HCT116 (cell line): Measurements from ENCODE around the gene FRMPD1. TPM values are rescaled to one million over a fixed set of nuclear protein-coding genes. Genes with fewer than 3 reads are reported as not detected.

Experiments
- ATAC-seq: fragments of 200-7000 bp; cut with Tn5 transposase; 2 replicates; pipeline ENCODE4 v1.9.1; 2020; ENCODE audit warnings: mild to moderate bottlenecking, moderate library complexity
- BruUV-seq: library from RNA; stranded (reverse); fragments of 400-500 nt; replicated peaks from 2 replicates; lab custom pipeline; 2021; lab: Mats Ljungman, UMichigan
- CTCF ChIA-PET: fragments of 300-600 bp; sonication (Branson Sonifier 250); formaldehyde crosslinking; loops from one replicate; lab custom pipeline; 2021; ENCODE audit warnings: antibody characterized with exemption; lab: Charles Lee
- POLR2A ChIA-PET: fragments of 300-600, 350-600 bp; sonication (Branson Sonifier 250); formaldehyde crosslinking; loops from one replicate; lab custom pipeline; 2021; ENCODE audit warnings: antibody characterized with exemption; lab: Charles Lee
- RAD21 ChIA-PET, 2 experiments: fragments of 300-600 bp; sonication (Branson Sonifier 250); formaldehyde crosslinking; loops; one replicate each; lab custom pipeline; 2023; ENCODE audit warnings: low total read pairs in 2 of 2; ENCODE audit not compliant: uncharacterized antibody in 2 of 2, unreplicated experiment in 2 of 2, low non-redundant PET in 1 of 2; lab: Charles Lee
- DNase-seq: peaks from one replicate; pipeline ENCODE4 v3.0.0-alpha.2; 2010; ENCODE audit warnings: low read depth, low spot score
- H2AFZ ChIP-seq: fragments of 200-600 bp; shearing (Covaris generic), sonication (generic); 2 replicates; pipeline ENCODE4 v1.6.1; 2017; ENCODE audit warnings: low read depth, mixed run types, mixed read lengths, antibody characterized with exemption, low read length; ENCODE audit not compliant: poor library complexity, severe bottlenecking
- H3K27ac ChIP-seq: 2 replicates; pipeline ENCODE4 v1.5.1; 2012; ENCODE audit warnings: low read depth, low read length
- H3K27me3 ChIP-seq: fragments of 200-600 bp; sonication (generic); 2 replicates; pipeline ENCODE4 v1.6.1; 2016; ENCODE audit warnings: mixed run types, low read length, mixed read lengths; ENCODE audit not compliant: insufficient read depth
- H3K36me3 ChIP-seq, 2 experiments: fragments of 200-500 bp in 1 of 2; fragments of 200-600 bp in 1 of 2; sonication (Bioruptor generic) in 1 of 2; sonication (generic) in 1 of 2; 2 replicates each; pipeline versions ENCODE4 v1.5.1 to v1.6.1; 2014 to 2016; ENCODE audit warnings: low read length in 2 of 2, inconsistent platforms in 1 of 2, mixed read lengths in 1 of 2, mixed run types in 1 of 2; ENCODE audit not compliant: insufficient read depth in 2 of 2, control insufficient read depth in 1 of 2
- H3K4me1 ChIP-seq, 2 experiments: fragments of 200-600 bp in 1 of 2; sonication (generic) in 1 of 2; 2 replicates each; pipeline versions ENCODE4 v1.5.1 to v1.6.1; 2012 to 2017; ENCODE audit warnings: low read length in 2 of 2, inconsistent platforms in 1 of 2, mild to moderate bottlenecking in 1 of 2, mixed read lengths in 1 of 2, mixed run types in 1 of 2, moderate library complexity in 1 of 2; ENCODE audit not compliant: insufficient read depth in 2 of 2, control insufficient read depth in 1 of 2
- H3K4me2 ChIP-seq: fragments of 200-600 bp; sonication (generic); 2 replicates; pipeline ENCODE4 v1.6.1; 2017; ENCODE audit warnings: mixed run types, low read length, mixed read lengths
- H3K4me3 ChIP-seq, 2 experiments: fragments of 200-600 bp in 1 of 2; sonication (generic) in 1 of 2; replicated peaks in 1 of 2; 2 replicates each; pipeline ENCODE4 v1.5.1; 2011 to 2016; ENCODE audit warnings: low read length in 2 of 2, control low read depth in 1 of 2, low read depth in 1 of 2, mild to moderate bottlenecking in 1 of 2, mixed read lengths in 1 of 2, mixed run types in 1 of 2
- H3K79me2 ChIP-seq: fragments of 200-600 bp; sonication (generic); 2 replicates; pipeline ENCODE4 v1.6.1; 2017; ENCODE audit warnings: mild to moderate bottlenecking, mixed run types, low read length, moderate library complexity, mixed read lengths; ENCODE audit not compliant: insufficient read depth
- H3K9ac ChIP-seq: fragments of 200-600 bp; sonication (generic); 2 replicates; pipeline ENCODE4 v1.6.1; 2016; ENCODE audit warnings: low read length, mixed read lengths
- H3K9me2 ChIP-seq: fragments of 200-600 bp; sonication (generic), shearing (Covaris generic); 2 replicates; pipeline ENCODE4 v1.6.1; 2017; ENCODE audit warnings: mixed run types, mild to moderate bottlenecking, moderate library complexity; ENCODE audit not compliant: insufficient read depth
- H3K9me3 ChIP-seq, 2 experiments: fragments of 200-500 bp in 1 of 2; fragments of 200-600 bp in 1 of 2; sonication (Bioruptor generic) in 1 of 2; sonication (generic) in 1 of 2; 2 replicates each; pipeline ENCODE4 v1.6.1; 2014 to 2017; ENCODE audit warnings: low read length in 2 of 2, mixed read lengths in 2 of 2, inconsistent platforms in 1 of 2, low read depth in 1 of 2, mild to moderate bottlenecking in 1 of 2, mixed run types in 1 of 2, moderate library complexity in 1 of 2; ENCODE audit not compliant: control insufficient read depth in 1 of 2, insufficient read depth in 1 of 2
- H4K20me1 ChIP-seq: fragments of 200-600 bp; sonication (generic), shearing (Covaris generic); 2 replicates; pipeline ENCODE4 v1.6.1; 2017; ENCODE audit warnings: mixed run types, mild to moderate bottlenecking, moderate library complexity; ENCODE audit not compliant: insufficient read depth
- CBX3 ChIP-seq: IDR thresholded peaks from 2 replicates; pipeline ENCODE4 v1.6.1; 2012; ENCODE audit warnings: low read depth
- CEBPB ChIP-seq: IDR thresholded peaks from 2 replicates; pipeline ENCODE4 v1.6.1; 2012; ENCODE audit warnings: low read depth
- EGR1 ChIP-seq: IDR thresholded peaks from 2 replicates; pipeline ENCODE4 v1.6.1; 2012; ENCODE audit warnings: low read depth
- ELF1 ChIP-seq: IDR thresholded peaks from 2 replicates; pipeline ENCODE4 v1.6.1; 2012; ENCODE audit warnings: low read depth, borderline replicate concordance
- EZH2 ChIP-seq: fragments of 200-600 bp; sonication (generic); IDR thresholded peaks from 2 replicates; pipeline ENCODE4 v1.6.1; 2017; ENCODE audit warnings: antibody characterized with exemption, mixed run types
- EZH2phosphoT487 ChIP-seq: fragments of 200-600 bp; IDR thresholded peaks from 2 replicates; pipeline ENCODE4 v1.6.1; 2018; ENCODE audit warnings: antibody characterized with exemption, borderline replicate concordance
- JUND ChIP-seq: IDR thresholded peaks from 2 replicates; pipeline ENCODE4 v1.6.1; 2012
- POLR2A ChIP-seq: IDR thresholded peaks from 2 replicates; pipeline ENCODE4 v1.7.0; 2011; ENCODE audit warnings: borderline replicate concordance; ENCODE audit not compliant: insufficient read depth, insufficient read length; ENCODE audit errors: extremely low read depth
- POLR2AphosphoS5 ChIP-seq: IDR thresholded peaks from 2 replicates; pipeline ENCODE4 v1.6.1; 2011; ENCODE audit warnings: mild to moderate bottlenecking, low read depth, low read length, moderate library complexity
- RAD21 ChIP-seq: IDR thresholded peaks from 2 replicates; pipeline ENCODE4 v1.6.1; 2012; ENCODE audit warnings: low read depth, mild to moderate bottlenecking
- SP1 ChIP-seq: IDR thresholded peaks from 2 replicates; pipeline ENCODE4 v1.6.1; 2012; ENCODE audit warnings: low read depth
- SRF ChIP-seq: IDR thresholded peaks from 2 replicates; pipeline ENCODE4 v1.6.1; 2012; ENCODE audit warnings: low read depth
- ZNF274 ChIP-seq: fragments of 200-500 bp; sonication (Bioruptor generic); IDR thresholded peaks from 2 replicates; pipeline ENCODE4 v1.6.1; 2014; ENCODE audit warnings: mild to moderate bottlenecking, low read depth, low read length, inconsistent platforms
- intact Hi-C: fragments of 100-400 bp; cut with micrococcal nuclease; formaldehyde crosslinking; loops from 2 replicates; pipeline ENCODE4 v1.10.0; 2022
- total RNA-seq: library from RNA; stranded (reverse); gene quantifications from one replicate; pipeline ENCODE4 v1.2.1, GENCODE V29; 2021; ENCODE audit not compliant: unreplicated experiment
- TF ChIP-seq, protein P1 (sequence below): IDR thresholded peaks from 2 replicates; pipeline ENCODE4 v1.6.1; 2012
- TF ChIP-seq, protein P2 (sequence below), 3 experiments: fragments of 200-600 bp in 1 of 3; sonication (generic) in 1 of 3; IDR thresholded peaks in 2 of 3; conservative IDR thresholded peaks in 1 of 3; 2 replicates each; pipeline ENCODE4 v1.5.1; 2012 to 2017; ENCODE audit warnings: low read depth in 2 of 3, low read length in 2 of 3, antibody characterized with exemption in 1 of 3, borderline replicate concordance in 1 of 3, control low read depth in 1 of 3, mild to moderate bottlenecking in 1 of 3, mixed read lengths in 1 of 3, mixed run types in 1 of 3, moderate library complexity in 1 of 3; ENCODE audit not compliant: insufficient read depth in 1 of 3
- TF ChIP-seq, protein P3 (sequence below): IDR thresholded peaks from 2 replicates; pipeline ENCODE4 v1.6.1; 2012; ENCODE audit warnings: low read depth

Gene FRMPD1
- total RNA-seq, 1 experiment from 2014 or later, result 0.52 TPM

DNA sequence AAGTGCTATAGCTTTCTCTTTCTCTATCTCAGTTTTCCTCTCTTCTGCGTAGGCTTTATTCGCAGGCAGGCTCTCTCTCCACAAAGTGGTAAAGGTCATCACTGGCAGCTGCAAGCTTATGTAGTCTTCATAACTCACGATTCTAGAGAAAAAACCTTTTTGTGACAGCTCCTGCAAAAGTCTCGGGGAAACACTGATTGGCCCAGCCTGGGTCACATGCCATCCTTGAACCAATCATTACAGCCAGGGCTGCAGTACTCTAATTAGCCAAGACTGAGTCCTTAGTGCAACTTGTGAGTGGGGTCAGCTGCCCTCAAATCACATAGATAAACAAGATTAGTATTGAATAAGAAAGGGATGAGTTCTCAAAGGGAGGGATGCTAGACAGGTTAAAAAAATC, 18.3 kb upstream of the FRMPD1 start:
- RAD21 ChIA-PET, result no interaction called here
- no peak for DNase-seq
- ATAC-seq, result no peak
- Histone ChIP-seq H3K9ac (no peak overlapping the region), H3K36me3 (no peaks in the 10 kb centered on the region), H3K9me3 (no peaks in the 10 kb centered on the region), H3K4me2 (no peak overlapping the region), H4K20me1 (no peaks in the 10 kb centered on the region), H3K27me3 (0 out of 2 replicates have a peak, but pooled peaks cover 3% of the 10 kb centered on the region), H3K9me2 (no peaks in the 10 kb centered on the region), H3K4me3 (no peak overlapping the region), H2AFZ (no peak overlapping the region)
- intact Hi-C loops, result no loop called here
- POLR2A ChIA-PET, result no interaction called here
- BruUV-seq, result no TSS peak
- CTCF ChIA-PET, result interaction anchor here (0.6 kb wide), 1 partner anchor 121 kb away, joined by 3 read pairs; no protein-coding TSS in a partner anchor
- TF ChIP-seq CEBPB (no peak), EZH2phosphoT487 (no peak), SP1 (no peak)
- TF ChIP-seq, protein P1, sequence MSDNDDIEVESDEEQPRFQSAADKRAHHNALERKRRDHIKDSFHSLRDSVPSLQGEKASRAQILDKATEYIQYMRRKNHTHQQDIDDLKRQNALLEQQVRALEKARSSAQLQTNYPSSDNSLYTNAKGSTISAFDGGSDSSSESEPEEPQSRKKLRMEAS, result no peak
- TF ChIP-seq, protein P2, sequence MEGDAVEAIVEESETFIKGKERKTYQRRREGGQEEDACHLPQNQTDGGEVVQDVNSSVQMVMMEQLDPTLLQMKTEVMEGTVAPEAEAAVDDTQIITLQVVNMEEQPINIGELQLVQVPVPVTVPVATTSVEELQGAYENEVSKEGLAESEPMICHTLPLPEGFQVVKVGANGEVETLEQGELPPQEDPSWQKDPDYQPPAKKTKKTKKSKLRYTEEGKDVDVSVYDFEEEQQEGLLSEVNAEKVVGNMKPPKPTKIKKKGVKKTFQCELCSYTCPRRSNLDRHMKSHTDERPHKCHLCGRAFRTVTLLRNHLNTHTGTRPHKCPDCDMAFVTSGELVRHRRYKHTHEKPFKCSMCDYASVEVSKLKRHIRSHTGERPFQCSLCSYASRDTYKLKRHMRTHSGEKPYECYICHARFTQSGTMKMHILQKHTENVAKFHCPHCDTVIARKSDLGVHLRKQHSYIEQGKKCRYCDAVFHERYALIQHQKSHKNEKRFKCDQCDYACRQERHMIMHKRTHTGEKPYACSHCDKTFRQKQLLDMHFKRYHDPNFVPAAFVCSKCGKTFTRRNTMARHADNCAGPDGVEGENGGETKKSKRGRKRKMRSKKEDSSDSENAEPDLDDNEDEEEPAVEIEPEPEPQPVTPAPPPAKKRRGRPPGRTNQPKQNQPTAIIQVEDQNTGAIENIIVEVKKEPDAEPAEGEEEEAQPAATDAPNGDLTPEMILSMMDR (IDR thresholded peaks at IDR 0.05 in 2 of 3, conservative IDR thresholded peaks at IDR 0.05 in 1 of 3; ENCODE audit: borderline replicate concordance in 1 of 3, insufficient read depth in 1 of 3, low read depth in 2 of 3, low read length in 2 of 3), result no peak
- TF ChIP-seq, all 23 proteins: peak for 0
- H3K79me2 ChIP-seq, result no peaks in the 10 kb centered on the region
- no peak overlapping the region for H3K27ac ChIP-seq
- no peaks in the 10 kb centered on the region for H3K4me1 ChIP-seq

DNA sequence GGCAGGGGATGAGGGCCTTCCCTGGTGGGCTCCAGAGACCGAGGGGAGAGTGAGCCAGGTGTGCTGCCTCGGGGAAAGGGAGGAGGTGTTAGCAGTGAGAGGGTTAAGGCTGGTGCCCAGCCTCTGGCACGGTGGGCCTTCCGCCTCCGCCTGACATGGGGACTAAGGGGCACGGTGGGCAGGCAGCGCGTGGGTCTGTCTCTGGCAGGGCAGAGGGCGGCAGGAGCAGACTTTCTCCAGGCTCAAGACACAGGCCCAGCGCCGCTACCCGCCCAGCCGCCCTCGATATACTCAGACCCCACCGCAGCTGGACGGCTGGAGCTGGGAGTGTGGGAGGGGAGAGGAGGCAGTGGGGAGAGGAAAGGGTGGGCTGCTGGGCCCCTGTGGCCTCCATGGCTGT, 14.9 kb upstream of the FRMPD1 start:
- Histone ChIP-seq H3K9me2 (no peaks in the 10 kb centered on the region), H3K36me3 (no peaks in the 10 kb centered on the region), H3K27ac (no peak overlapping the region), H3K9ac (no peak overlapping the region), H3K4me1 (no peaks in the 10 kb centered on the region), H3K4me3 (no peak overlapping the region), H4K20me1 (no peaks in the 10 kb centered on the region), H2AFZ (no peak overlapping the region), H3K9me3 (no peaks in the 10 kb centered on the region), H3K4me2 (no peak overlapping the region), H3K79me2 (no peaks in the 10 kb centered on the region), H3K27me3 (0 out of 2 replicates have a peak, but pooled peaks cover 3% of the 10 kb centered on the region)
- POLR2A ChIA-PET, result no interaction called here
- TF ChIP-seq JUND (no peak), ELF1 (no peak), EZH2 (no peak), SP1 (no peak), SRF (no peak), CBX3 (no peak), EGR1 (no peak), POLR2AphosphoS5 (no peak), RAD21 (no peak), ZNF274 (no peak), POLR2A (no peak)
- TF ChIP-seq, protein P1, result no peak
- TF ChIP-seq, protein P3, sequence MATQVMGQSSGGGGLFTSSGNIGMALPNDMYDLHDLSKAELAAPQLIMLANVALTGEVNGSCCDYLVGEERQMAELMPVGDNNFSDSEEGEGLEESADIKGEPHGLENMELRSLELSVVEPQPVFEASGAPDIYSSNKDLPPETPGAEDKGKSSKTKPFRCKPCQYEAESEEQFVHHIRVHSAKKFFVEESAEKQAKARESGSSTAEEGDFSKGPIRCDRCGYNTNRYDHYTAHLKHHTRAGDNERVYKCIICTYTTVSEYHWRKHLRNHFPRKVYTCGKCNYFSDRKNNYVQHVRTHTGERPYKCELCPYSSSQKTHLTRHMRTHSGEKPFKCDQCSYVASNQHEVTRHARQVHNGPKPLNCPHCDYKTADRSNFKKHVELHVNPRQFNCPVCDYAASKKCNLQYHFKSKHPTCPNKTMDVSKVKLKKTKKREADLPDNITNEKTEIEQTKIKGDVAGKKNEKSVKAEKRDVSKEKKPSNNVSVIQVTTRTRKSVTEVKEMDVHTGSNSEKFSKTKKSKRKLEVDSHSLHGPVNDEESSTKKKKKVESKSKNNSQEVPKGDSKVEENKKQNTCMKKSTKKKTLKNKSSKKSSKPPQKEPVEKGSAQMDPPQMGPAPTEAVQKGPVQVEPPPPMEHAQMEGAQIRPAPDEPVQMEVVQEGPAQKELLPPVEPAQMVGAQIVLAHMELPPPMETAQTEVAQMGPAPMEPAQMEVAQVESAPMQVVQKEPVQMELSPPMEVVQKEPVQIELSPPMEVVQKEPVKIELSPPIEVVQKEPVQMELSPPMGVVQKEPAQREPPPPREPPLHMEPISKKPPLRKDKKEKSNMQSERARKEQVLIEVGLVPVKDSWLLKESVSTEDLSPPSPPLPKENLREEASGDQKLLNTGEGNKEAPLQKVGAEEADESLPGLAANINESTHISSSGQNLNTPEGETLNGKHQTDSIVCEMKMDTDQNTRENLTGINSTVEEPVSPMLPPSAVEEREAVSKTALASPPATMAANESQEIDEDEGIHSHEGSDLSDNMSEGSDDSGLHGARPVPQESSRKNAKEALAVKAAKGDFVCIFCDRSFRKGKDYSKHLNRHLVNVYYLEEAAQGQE, result no peak
- RAD21 ChIA-PET, result no interaction called here
- no TSS peak for BruUV-seq
- no peak for DNase-seq
- no peak for ATAC-seq
- intact Hi-C loops, result no loop called here
- CTCF ChIA-PET, result no interaction called here
